ENCODE data around the gene ZNF574.

GRCh38 chr19:42120276-42120980, 44.5 kb downstream of the ZNF574 start:
- TF ChIP-seq CTCF (IDR thresholded peaks at IDR 0.05) = no peak
- no peak for TF ChIP-seq POLR2A (IDR thresholded peaks at IDR 0.05)
- TF ChIP-seq POLR2AphosphoS5 (IDR thresholded peaks at IDR 0.05; ENCODE audit: insufficient read depth in 1 of 2, low read depth in 1 of 2) = no peak
